HEK293 (cell line): ENCODE results near the gene GUCY1A2.
A peak's percentile ranks its signal among the peaks of the same experiment; 100 is the strongest.

Source experiments
- GFI1B ChIP-seq: fragments of 450-650 bp; formaldehyde crosslinking; IDR thresholded peaks from 2 replicates; pipeline ENCODE4 v1.5.1; 2016; ENCODE audit warnings: missing biosample characterization, missing genetic modification characterization
- HIC1 ChIP-seq: fragments of 450-650 bp; formaldehyde crosslinking; IDR thresholded peaks from 2 replicates; pipeline ENCODE4 v1.5.1; 2016; ENCODE audit warnings: missing biosample characterization, missing genetic modification characterization
- HOXD13 ChIP-seq: sonication (generic); formaldehyde crosslinking; IDR thresholded peaks from 2 replicates; pipeline ENCODE4 v1.8.0; 2022; ENCODE audit warnings: missing genetic modification reagents, borderline replicate concordance
- KLF7 ChIP-seq: fragments of 450-650 bp; formaldehyde crosslinking; IDR thresholded peaks from 2 replicates; pipeline ENCODE4 v1.5.1; 2016; ENCODE audit warnings: missing biosample characterization, missing genetic modification characterization, borderline replicate concordance
- KLF8 ChIP-seq: fragments of 450-650 bp; formaldehyde crosslinking; IDR thresholded peaks from 2 replicates; pipeline ENCODE4 v1.5.1; 2016; ENCODE audit warnings: missing biosample characterization, missing genetic modification characterization
- MEIS1 ChIP-seq: sonication (generic); formaldehyde crosslinking; IDR thresholded peaks from 2 replicates; pipeline ENCODE4 v1.8.1; 2022; ENCODE audit warnings: missing genetic modification reagents, mild to moderate bottlenecking, borderline replicate concordance
- SP3 ChIP-seq: fragments of 450-650 bp; formaldehyde crosslinking; IDR thresholded peaks from 2 replicates; pipeline ENCODE4 v1.5.1; 2016; ENCODE audit warnings: missing biosample characterization, missing genetic modification characterization
- TSHZ1 ChIP-seq: fragments of 450-650 bp; formaldehyde crosslinking; IDR thresholded peaks from 2 replicates; pipeline ENCODE4 v1.5.1; 2016; ENCODE audit warnings: missing biosample characterization, missing genetic modification characterization, borderline replicate concordance
- WT1 ChIP-seq: fragments of 450-650 bp; formaldehyde crosslinking; IDR thresholded peaks from 2 replicates; pipeline ENCODE4 v1.5.1; 2016; ENCODE audit warnings: missing biosample characterization, missing genetic modification characterization
- YY2 ChIP-seq: fragments of 450-650 bp; formaldehyde crosslinking; IDR thresholded peaks from 2 replicates; pipeline ENCODE4 v1.5.1; 2016; ENCODE audit warnings: missing biosample characterization, missing genetic modification characterization
- ZBTB11 ChIP-seq: fragments of 450-650 bp; formaldehyde crosslinking; conservative IDR thresholded peaks from 2 replicates; pipeline ENCODE4 v1.5.1; 2016; ENCODE audit warnings: low read depth, missing biosample characterization, missing genetic modification characterization
- ZBTB44 ChIP-seq: fragments of 450-650 bp; IDR thresholded peaks from 2 replicates; pipeline ENCODE4 v1.5.1; 2018; ENCODE audit warnings: missing biosample characterization, mild to moderate bottlenecking, missing genetic modification characterization
- ZBTB48 ChIP-seq: fragments of 450-650 bp; formaldehyde crosslinking; IDR thresholded peaks from 2 replicates; pipeline ENCODE4 v1.5.1; 2016; ENCODE audit warnings: missing biosample characterization, missing genetic modification characterization
- ZBTB8A ChIP-seq: fragments of 450-650 bp; formaldehyde crosslinking; IDR thresholded peaks from 2 replicates; pipeline ENCODE4 v1.5.1; 2016; ENCODE audit warnings: missing biosample characterization, missing genetic modification characterization
- ZFP37 ChIP-seq: fragments of 450-650 bp; formaldehyde crosslinking; IDR thresholded peaks from 2 replicates; pipeline ENCODE4 v1.5.1; 2016; ENCODE audit warnings: missing biosample characterization, missing genetic modification characterization
- ZFP69B ChIP-seq: fragments of 450-650 bp; formaldehyde crosslinking; IDR thresholded peaks from 2 replicates; pipeline ENCODE4 v1.5.1; 2016; ENCODE audit warnings: missing biosample characterization, missing genetic modification characterization
- ZNF112 ChIP-seq: fragments of 450-650 bp; formaldehyde crosslinking; IDR thresholded peaks from 2 replicates; pipeline ENCODE4 v1.5.0; 2017; ENCODE audit warnings: missing biosample characterization, missing genetic modification characterization
- ZNF157 ChIP-seq: fragments of 450-650 bp; formaldehyde crosslinking; IDR thresholded peaks from 2 replicates; pipeline ENCODE4 v1.5.1; 2016; ENCODE audit warnings: missing biosample characterization, missing genetic modification characterization
- ZNF184 ChIP-seq: fragments of 450-650 bp; IDR thresholded peaks from 2 replicates; pipeline ENCODE4 v1.5.1; 2018; ENCODE audit warnings: missing biosample characterization, mild to moderate bottlenecking, missing genetic modification characterization
- ZNF239 ChIP-seq: fragments of 450-650 bp; formaldehyde crosslinking; IDR thresholded peaks from 2 replicates; pipeline ENCODE4 v1.5.1; 2016; ENCODE audit warnings: missing biosample characterization, missing genetic modification characterization
- ZNF335 ChIP-seq: fragments of 450-650 bp; formaldehyde crosslinking; conservative IDR thresholded peaks from 2 replicates; pipeline ENCODE4 v1.5.1; 2016; ENCODE audit warnings: missing biosample characterization, missing genetic modification characterization
- ZNF362 ChIP-seq: fragments of 450-650 bp; formaldehyde crosslinking; IDR thresholded peaks from 2 replicates; pipeline ENCODE4 v1.5.1; 2016; ENCODE audit warnings: missing biosample characterization, missing genetic modification characterization
- ZNF585B ChIP-seq: fragments of 450-650 bp; formaldehyde crosslinking; IDR thresholded peaks from 2 replicates; pipeline ENCODE4 v1.5.1; 2016; ENCODE audit warnings: missing biosample characterization, missing genetic modification characterization
- ZNF600 ChIP-seq: fragments of 450-650 bp; formaldehyde crosslinking; IDR thresholded peaks from 2 replicates; pipeline ENCODE4 v1.5.1; 2016; ENCODE audit warnings: missing biosample characterization, missing genetic modification characterization
- ZNF654 ChIP-seq: fragments of 450-650 bp; formaldehyde crosslinking; IDR thresholded peaks from 2 replicates; pipeline ENCODE4 v1.5.1; 2016; ENCODE audit warnings: low read depth, missing biosample characterization, missing genetic modification characterization
- ZNF658 ChIP-seq: fragments of 450-650 bp; formaldehyde crosslinking; IDR thresholded peaks from 2 replicates; pipeline ENCODE4; 2016; ENCODE audit warnings: missing biosample characterization, missing genetic modification characterization
- ZNF747 ChIP-seq: fragments of 450-650 bp; formaldehyde crosslinking; IDR thresholded peaks from 2 replicates; pipeline ENCODE4 v1.5.1; 2016; ENCODE audit warnings: missing biosample characterization, missing genetic modification characterization
- ZNF776 ChIP-seq: fragments of 450-650 bp; formaldehyde crosslinking; IDR thresholded peaks from 2 replicates; pipeline ENCODE4 v1.5.0; 2017; ENCODE audit warnings: missing biosample characterization, missing genetic modification characterization, borderline replicate concordance
- ZNF843 ChIP-seq: fragments of 450-650 bp; formaldehyde crosslinking; IDR thresholded peaks from 2 replicates; pipeline ENCODE4 v1.5.1; 2016; ENCODE audit warnings: missing biosample characterization, missing genetic modification characterization

Gene GUCY1A2

GRCh38 chr11:106988151-106989077, 29.9 kb downstream of the GUCY1A2 start (continued):
- no peak for TF ChIP-seq ZFP69B
- TF ChIP-seq ZNF585B, result no peak
- TF ChIP-seq KLF8, result peak; percentile 37; the same call in 1 of the 2 replicates
- TF ChIP-seq ZFP37, result no peak
- peak; percentile 87 for TF ChIP-seq ZNF843
- no peak for TF ChIP-seq ZNF112 (tag by site-specific recombination)
- TF ChIP-seq KLF7 (tag by site-specific recombination), result no peak
- TF ChIP-seq YY2 (tag by site-specific recombination), result no peak
- no peak for TF ChIP-seq ZNF239 (tag by site-specific recombination)
- TF ChIP-seq GFI1B (tag by site-specific recombination), result no peak
- peak; percentile 92 for TF ChIP-seq HOXD13
- TF ChIP-seq HIC1 (tag by site-specific recombination), result no peak
- no peak for TF ChIP-seq ZNF157 (tag by site-specific recombination)
- TF ChIP-seq ZBTB8A, result no peak
- TF ChIP-seq ZNF776 (tag by site-specific recombination), result no peak
- no peak for TF ChIP-seq ZNF747
- TF ChIP-seq ZNF335 (tag by site-specific recombination), result no peak
- peak; percentile 83 for TF ChIP-seq WT1 (tag by site-specific recombination)
- 0 out of 2 replicates have a peak, but pooled peaks have one; percentile 30 for TF ChIP-seq TSHZ1 (tag by site-specific recombination)
- no peak for TF ChIP-seq SP3 (tag by site-specific recombination)
- peak; percentile 68; the same call in 1 of the 2 replicates for TF ChIP-seq ZBTB44
- TF ChIP-seq ZNF184, result no peak
- no peak for TF ChIP-seq ZNF654 (tag by site-specific recombination)
- TF ChIP-seq ZNF362 (tag by site-specific recombination), result peak; percentile 89
- peak; percentile 33; the same call in 1 of the 2 replicates for TF ChIP-seq ZNF600 (tag by site-specific recombination)
- no peak for TF ChIP-seq ZBTB11
- TF ChIP-seq MEIS1 (CRISPR knock-in tag), result no peak
- TF ChIP-seq ZNF658 (tag by site-specific recombination), result no peak
- no peak for TF ChIP-seq ZBTB48 (tag by site-specific recombination)
